SU-DHL-6 (cell line): ENCODE results near the gene KLF13.

Source experiments
- H2AFZ ChIP-seq: fragments of 200-600 bp; sonication (generic); 2 replicates; pipeline ENCODE4 v1.6.1; 2014; ENCODE audit warnings: low read depth, mild to moderate bottlenecking, moderate library complexity, mixed read lengths, antibody characterized with exemption, low read length; ENCODE audit not compliant: severe bottlenecking
- H3F3A ChIP-seq: fragments of 200-600 bp; shearing (Covaris generic); 2 replicates; pipeline ENCODE4 v1.6.0; 2016; ENCODE audit warnings: antibody characterized with exemption, mild to moderate bottlenecking; ENCODE audit not compliant: insufficient read depth
- H3K27ac ChIP-seq: fragments of 200-600 bp; sonication (generic); 2 replicates; pipeline ENCODE4 v1.5.1; 2016; ENCODE audit warnings: low read depth, mild to moderate bottlenecking, low read length, moderate library complexity, mixed read lengths
- H3K27me3 ChIP-seq: fragments of 200-600 bp; sonication (generic), shearing (Covaris generic); 2 replicates; pipeline ENCODE4 v1.6.0; 2014; ENCODE audit warnings: mild to moderate bottlenecking, low read length
- H3K36me3 ChIP-seq: fragments of 200-600 bp; sonication (generic); 2 replicates; pipeline ENCODE4 v1.6.1; 2014; ENCODE audit warnings: mild to moderate bottlenecking, low read length, mixed read lengths
- H3K4me2 ChIP-seq: fragments of 300-600, 200-600 bp; shearing (Covaris generic), sonication (generic); 2 replicates; pipeline ENCODE4 v1.6.0; 2014; ENCODE audit warnings: low read length, low read depth, mild to moderate bottlenecking; ENCODE audit not compliant: poor library complexity, severe bottlenecking
- H3K4me3 ChIP-seq: fragments of 200-600 bp; sonication (generic); 2 replicates; pipeline ENCODE4 v1.5.1; 2014; ENCODE audit warnings: antibody characterized with exemption, low read length, mild to moderate bottlenecking, mixed read lengths; ENCODE audit not compliant: insufficient read depth, poor library complexity, severe bottlenecking
- H3K79me2 ChIP-seq: fragments of 200-600 bp; sonication (generic); 2 replicates; pipeline ENCODE4 v1.6.1; 2014; ENCODE audit warnings: mild to moderate bottlenecking, low read length, moderate library complexity; ENCODE audit not compliant: insufficient read depth
- H3K9ac ChIP-seq: fragments of 200-600 bp; sonication (generic); 2 replicates; pipeline ENCODE4 v1.7.0; 2014; ENCODE audit warnings: mild to moderate bottlenecking, low read length
- H3K9me2 ChIP-seq: fragments of 200-600 bp; sonication (generic); replicated peaks from 2 replicates; pipeline ENCODE4 v1.6.1; 2014; ENCODE audit warnings: low read length; ENCODE audit not compliant: insufficient read depth
- H3K9me3 ChIP-seq: fragments of 200-600 bp; sonication (generic); 2 replicates; pipeline ENCODE4 v1.6.1; 2014; ENCODE audit warnings: low read length, mixed read lengths; ENCODE audit not compliant: insufficient read depth
- H4K20me1 ChIP-seq: fragments of 200-600 bp; sonication (generic); 2 replicates; pipeline ENCODE4 v1.6.1; 2014; ENCODE audit warnings: low read depth, mild to moderate bottlenecking, antibody characterized with exemption, low read length, moderate library complexity, mixed read lengths
- CTCF ChIP-seq: fragments of 200-600 bp; sonication (generic); IDR thresholded peaks from one replicate; pipeline ENCODE4 v1.5.1; 2017; ENCODE audit warnings: antibody characterized with exemption, mild to moderate bottlenecking, low read length, moderate library complexity; ENCODE audit not compliant: insufficient read depth, poor library complexity, severe bottlenecking
- EZH2phosphoT487 ChIP-seq: fragments of 200-600 bp; sonication (generic), shearing (Covaris generic); conservative IDR thresholded peaks from 2 replicates; pipeline ENCODE4 v1.6.1; 2018; ENCODE audit warnings: mild to moderate bottlenecking, antibody characterized with exemption, low read length, moderate library complexity, mixed read lengths

KLF13 gene

GRCh38 chr15:31384568-31384967 lies 57.9 kb downstream of the KLF13 start:
- Histone ChIP-seq H2AFZ (no peak overlapping the region), H4K20me1 (no peaks in the 10 kb centered on the region), H3K9ac (no peak overlapping the region)

DNA sequence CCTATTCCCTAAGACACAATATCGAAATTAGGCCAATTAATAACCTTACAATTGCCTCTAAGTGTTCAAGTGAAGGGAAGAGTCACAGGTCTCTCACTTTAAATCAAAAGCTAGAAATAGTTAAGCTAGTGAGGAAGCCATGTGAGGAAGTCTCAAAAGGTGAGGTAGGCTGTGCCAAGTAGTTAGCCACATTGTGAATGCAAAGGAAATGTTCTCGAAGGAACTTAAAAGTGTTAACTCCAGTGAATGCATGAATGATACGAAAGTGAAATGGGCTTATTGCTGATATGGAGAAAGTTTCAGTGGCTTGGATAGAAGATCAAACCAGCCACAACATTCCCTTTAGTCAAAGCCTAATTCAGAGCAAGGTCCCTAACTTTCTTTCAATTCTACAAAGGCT lies 59.1 kb downstream of the KLF13 start:
- H3K4me2 ChIP-seq, result no peak overlapping the region
- no peaks in the 10 kb centered on the region for H3K79me2 ChIP-seq
- no peaks in the 10 kb centered on the region for H3K27me3 ChIP-seq
- no peaks in the 10 kb centered on the region for H3K36me3 ChIP-seq
- no peak for TF ChIP-seq CTCF
- no peak for TF ChIP-seq EZH2phosphoT487
- H3F3A ChIP-seq, result no peaks in the 10 kb centered on the region; the same call in 1 of the 2 replicates
- H3K9me3 ChIP-seq, result no peaks in the 10 kb centered on the region
- H4K20me1 ChIP-seq, result no peaks in the 10 kb centered on the region
- no peak overlapping the region for H3K27ac ChIP-seq
- no peak overlapping the region for H2AFZ ChIP-seq
- no peak overlapping the region for H3K9ac ChIP-seq
- no peaks in the 10 kb centered on the region for H3K9me2 ChIP-seq
- H3K4me3 ChIP-seq, result no peak overlapping the region

More at GRCh38 chr15:31384568-31384967, 57.9 kb downstream of the KLF13 start:
- Histone ChIP-seq H3K4me3 (no peak overlapping the region), H3K27me3 (no peaks in the 10 kb centered on the region), H3K36me3 (no peaks in the 10 kb centered on the region), H3K9me3 (no peaks in the 10 kb centered on the region), H3K79me2 (no peaks in the 10 kb centered on the region), H3K9me2 (no peaks in the 10 kb centered on the region), H3K27ac (no peak overlapping the region), H3K4me2 (no peak overlapping the region), H3F3A (no peaks in the 10 kb centered on the region; the same call in 1 of the 2 replicates)
- no peak for TF ChIP-seq EZH2phosphoT487
- no peak for TF ChIP-seq CTCF

DNA sequence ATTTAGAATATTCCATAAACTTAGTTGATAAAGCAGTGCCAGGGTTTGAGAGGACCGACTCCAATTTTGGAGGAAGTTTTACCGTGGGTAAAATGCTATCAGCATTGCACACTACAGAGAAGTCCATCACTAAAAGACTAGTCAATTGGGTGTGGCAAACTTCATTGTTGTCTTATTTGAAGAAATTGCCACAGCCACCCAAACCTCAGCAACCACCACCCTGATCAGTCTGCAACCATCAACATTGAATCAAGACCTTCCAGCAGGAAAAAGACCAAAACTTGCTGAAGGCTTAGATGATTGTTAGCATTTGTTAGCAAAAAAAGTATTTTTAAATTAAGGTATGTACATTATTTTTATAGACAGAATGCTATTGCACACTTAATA lies 60.5 kb downstream of the KLF13 start:
- Histone ChIP-seq H3K4me2 (no peak overlapping the region), H3K36me3 (no peaks in the 10 kb centered on the region), H3K9me2 (no peaks in the 10 kb centered on the region), H3K27ac (no peak overlapping the region), H3K27me3 (no peaks in the 10 kb centered on the region), H2AFZ (no peak overlapping the region), H3K9ac (no peak overlapping the region), H3K79me2 (no peaks in the 10 kb centered on the region), H4K20me1 (no peaks in the 10 kb centered on the region), H3K9me3 (no peaks in the 10 kb centered on the region), H3F3A (no peaks in the 10 kb centered on the region; the same call in 1 of the 2 replicates), H3K4me3 (no peak overlapping the region)
- no peak for TF ChIP-seq CTCF
- no peak for TF ChIP-seq EZH2phosphoT487
